ENCODE measurements around the gene VEGFA.

Gene VEGFA

GRCh38 chr6:43824703-43825064, 54.7 kb downstream of the VEGFA start:
- TF ChIP-seq SUZ12 (IDR thresholded peaks at IDR 0.05; ENCODE audit: extremely low read depth, insufficient read depth, insufficient read length) (no peak), ZNF274 (IDR thresholded peaks at IDR 0.05; ENCODE audit: low read depth, low read length) (no peak), YY1 (IDR thresholded peaks at IDR 0.05; ENCODE audit: insufficient read depth, insufficient read length) (no peak)

GRCh38 chr6:43825187-43826115, 55.4 kb downstream of the VEGFA start:
- H3K4me3 ChIP-seq (ENCODE audit: insufficient read length, low read depth) = no peak overlapping the region
- H3K9ac ChIP-seq (ENCODE audit: insufficient read length, low read depth) = peak overlapping the region; percentile 42
- H3K36me3 ChIP-seq (ENCODE audit: insufficient read depth, insufficient read length, low read length) = no peaks in the 10 kb centered on the region
- H3K4me1 ChIP-seq (ENCODE audit: insufficient read depth, insufficient read length) = peaks cover 6% of the 10 kb centered on the region
- H3K9me3 ChIP-seq (ENCODE audit: insufficient read depth, low read length) = no peaks in the 10 kb centered on the region
- DNase-seq (ENCODE audit: low read depth, low spot score) = no peak
- no peaks in the 10 kb centered on the region for H3K27me3 ChIP-seq (ENCODE audit: insufficient read depth, insufficient read length)
- TF ChIP-seq SUZ12 (IDR thresholded peaks at IDR 0.05; ENCODE audit: extremely low read depth, insufficient read depth, insufficient read length) (no peak), YY1 (IDR thresholded peaks at IDR 0.05; ENCODE audit: insufficient read depth, insufficient read length) (no peak), ZNF274 (IDR thresholded peaks at IDR 0.05; ENCODE audit: low read depth, low read length) (no peak)

More at GRCh38 chr6:43824703-43825064, 54.7 kb downstream of the VEGFA start:
- Histone ChIP-seq H3K27me3 (ENCODE audit: insufficient read depth, insufficient read length) (no peaks in the 10 kb centered on the region), H3K4me1 (ENCODE audit: insufficient read depth, insufficient read length) (peaks cover 6% of the 10 kb centered on the region), H3K36me3 (ENCODE audit: insufficient read depth, insufficient read length, low read length) (no peaks in the 10 kb centered on the region), H3K4me3 (ENCODE audit: insufficient read length, low read depth) (no peak overlapping the region), H3K9ac (ENCODE audit: insufficient read length, low read depth) (no peak overlapping the region), H3K9me3 (ENCODE audit: insufficient read depth, low read length) (no peaks in the 10 kb centered on the region)
- no peak for DNase-seq (ENCODE audit: low read depth, low spot score)

DNA sequence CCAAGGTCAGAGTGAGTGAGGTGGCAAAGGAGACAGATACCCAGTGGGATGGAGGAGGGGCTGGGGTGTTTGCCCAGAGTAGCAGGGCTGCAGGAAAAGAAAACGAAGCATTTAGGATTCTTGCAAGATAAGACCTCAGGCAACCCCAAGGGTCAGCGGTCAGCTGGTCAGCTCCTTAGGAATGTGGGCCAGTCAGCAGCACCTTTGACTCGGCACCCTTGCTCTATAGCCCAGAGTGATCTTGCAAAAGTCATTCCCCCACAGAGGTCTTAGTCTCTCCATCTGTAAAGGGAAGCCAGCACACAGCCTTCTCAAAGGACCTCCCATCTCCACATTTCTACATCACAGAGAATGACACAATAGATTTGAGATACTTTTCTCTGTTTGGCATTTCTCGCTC, 56.7 kb downstream of the VEGFA start:
- H3K4me3 ChIP-seq (ENCODE audit: insufficient read length, low read depth) = no peak overlapping the region
- no peaks in the 10 kb centered on the region for H3K36me3 ChIP-seq (ENCODE audit: insufficient read depth, insufficient read length, low read length)
- no peak for DNase-seq (ENCODE audit: low read depth, low spot score)
- H3K4me1 ChIP-seq (ENCODE audit: insufficient read depth, insufficient read length) = peaks cover 6% of the 10 kb centered on the region
- no peak overlapping the region for H3K9ac ChIP-seq (ENCODE audit: insufficient read length, low read depth)
- no peaks in the 10 kb centered on the region for H3K27me3 ChIP-seq (ENCODE audit: insufficient read depth, insufficient read length)
- H3K9me3 ChIP-seq (ENCODE audit: insufficient read depth, low read length) = no peaks in the 10 kb centered on the region
- TF ChIP-seq SUZ12 (IDR thresholded peaks at IDR 0.05; ENCODE audit: extremely low read depth, insufficient read depth, insufficient read length) = no peak
- no peak for TF ChIP-seq ZNF274 (IDR thresholded peaks at IDR 0.05; ENCODE audit: low read depth, low read length)
- no peak for TF ChIP-seq YY1 (IDR thresholded peaks at IDR 0.05; ENCODE audit: insufficient read depth, insufficient read length)

- TF ChIP-seq ZNF274 (IDR thresholded peaks at IDR 0.05; ENCODE audit: low read depth, low read length) = no peak
- no peak for TF ChIP-seq SUZ12 (IDR thresholded peaks at IDR 0.05; ENCODE audit: extremely low read depth, insufficient read depth, insufficient read length)
- no peak for TF ChIP-seq YY1 (IDR thresholded peaks at IDR 0.05; ENCODE audit: insufficient read depth, insufficient read length)
Observed at GRCh38 chr6:43827898-43828297, 57.9 kb downstream of the VEGFA start.

DNA sequence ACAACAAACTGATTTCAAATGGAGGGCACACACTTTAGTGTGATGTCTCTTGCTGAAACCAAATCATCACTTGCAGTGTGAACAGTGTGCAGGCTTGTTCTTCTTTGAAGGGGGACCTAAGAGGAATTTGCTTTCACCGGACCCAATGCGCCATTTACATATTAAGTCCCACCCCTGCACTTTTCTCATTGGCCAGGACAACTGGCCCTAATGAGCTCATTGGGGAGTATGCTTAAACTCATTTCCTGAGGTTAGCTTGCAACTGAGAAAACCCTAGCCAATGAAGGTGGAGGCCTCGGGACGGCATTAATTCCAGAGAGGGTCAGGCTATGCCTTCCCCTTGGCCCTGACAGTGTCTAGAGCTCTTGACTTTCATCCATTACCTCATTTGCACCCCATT, 58.7 kb downstream of the VEGFA start:
- DNase-seq (ENCODE audit: low read depth, low spot score) = no peak
- no peak for TF ChIP-seq SUZ12 (IDR thresholded peaks at IDR 0.05; ENCODE audit: extremely low read depth, insufficient read depth, insufficient read length)
- TF ChIP-seq ZNF274 (IDR thresholded peaks at IDR 0.05; ENCODE audit: low read depth, low read length) = no peak
- no peak for TF ChIP-seq YY1 (IDR thresholded peaks at IDR 0.05; ENCODE audit: insufficient read depth, insufficient read length)
- H3K4me1 ChIP-seq (ENCODE audit: insufficient read depth, insufficient read length) = peaks cover 6% of the 10 kb centered on the region

More at GRCh38 chr6:43827898-43828297, 57.9 kb downstream of the VEGFA start:
- H3K4me1 ChIP-seq (ENCODE audit: insufficient read depth, insufficient read length) = peaks cover 6% of the 10 kb centered on the region
- no peak for DNase-seq (ENCODE audit: low read depth, low spot score)
- H3K36me3 ChIP-seq (ENCODE audit: insufficient read depth, insufficient read length, low read length) = no peaks in the 10 kb centered on the region
- no peaks in the 10 kb centered on the region for H3K27me3 ChIP-seq (ENCODE audit: insufficient read depth, insufficient read length)
- no peaks in the 10 kb centered on the region for H3K9me3 ChIP-seq (ENCODE audit: insufficient read depth, low read length)
- no peak overlapping the region for H3K9ac ChIP-seq (ENCODE audit: insufficient read length, low read depth)
- no peak overlapping the region for H3K4me3 ChIP-seq (ENCODE audit: insufficient read length, low read depth)

DNA sequence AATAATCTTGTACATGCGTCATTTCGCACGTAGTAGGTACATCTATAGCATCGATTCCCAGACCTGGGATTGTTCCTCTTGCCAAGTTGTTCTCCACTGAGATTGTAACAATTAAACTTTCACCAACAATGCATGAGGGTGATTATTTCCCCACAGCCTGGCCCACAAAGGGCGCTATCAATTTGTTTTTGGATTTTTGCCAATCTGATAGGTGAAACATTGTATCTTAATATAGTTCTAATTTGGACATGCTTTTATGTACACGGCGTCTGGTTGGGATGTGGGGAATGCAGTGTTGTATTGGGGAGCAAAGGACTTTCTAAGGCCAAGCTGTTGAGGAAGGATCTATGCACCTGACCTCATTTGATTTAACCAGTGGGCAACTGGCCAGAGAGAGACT, 59.5 kb downstream of the VEGFA start:
- no peak for DNase-seq (ENCODE audit: low read depth, low spot score)
- Histone ChIP-seq H3K27me3 (ENCODE audit: insufficient read depth, insufficient read length) (no peaks in the 10 kb centered on the region), H3K9ac (ENCODE audit: insufficient read length, low read depth) (no peak overlapping the region), H3K4me1 (ENCODE audit: insufficient read depth, insufficient read length) (peaks cover 6% of the 10 kb centered on the region), H3K9me3 (ENCODE audit: insufficient read depth, low read length) (no peaks in the 10 kb centered on the region), H3K4me3 (ENCODE audit: insufficient read length, low read depth) (no peak overlapping the region), H3K36me3 (ENCODE audit: insufficient read depth, insufficient read length, low read length) (no peaks in the 10 kb centered on the region)
- TF ChIP-seq SUZ12 (IDR thresholded peaks at IDR 0.05; ENCODE audit: extremely low read depth, insufficient read depth, insufficient read length) = no peak
- TF ChIP-seq YY1 (IDR thresholded peaks at IDR 0.05; ENCODE audit: insufficient read depth, insufficient read length) = no peak
- no peak for TF ChIP-seq ZNF274 (IDR thresholded peaks at IDR 0.05; ENCODE audit: low read depth, low read length)

More for the DNA sequence above, 58.7 kb downstream of the VEGFA start:
- H3K9ac ChIP-seq (ENCODE audit: insufficient read length, low read depth) = no peak overlapping the region
- no peaks in the 10 kb centered on the region for H3K9me3 ChIP-seq (ENCODE audit: insufficient read depth, low read length)
- no peaks in the 10 kb centered on the region for H3K36me3 ChIP-seq (ENCODE audit: insufficient read depth, insufficient read length, low read length)
- H3K27me3 ChIP-seq (ENCODE audit: insufficient read depth, insufficient read length) = no peaks in the 10 kb centered on the region
- H3K4me3 ChIP-seq (ENCODE audit: insufficient read length, low read depth) = no peak overlapping the region

DNA sequence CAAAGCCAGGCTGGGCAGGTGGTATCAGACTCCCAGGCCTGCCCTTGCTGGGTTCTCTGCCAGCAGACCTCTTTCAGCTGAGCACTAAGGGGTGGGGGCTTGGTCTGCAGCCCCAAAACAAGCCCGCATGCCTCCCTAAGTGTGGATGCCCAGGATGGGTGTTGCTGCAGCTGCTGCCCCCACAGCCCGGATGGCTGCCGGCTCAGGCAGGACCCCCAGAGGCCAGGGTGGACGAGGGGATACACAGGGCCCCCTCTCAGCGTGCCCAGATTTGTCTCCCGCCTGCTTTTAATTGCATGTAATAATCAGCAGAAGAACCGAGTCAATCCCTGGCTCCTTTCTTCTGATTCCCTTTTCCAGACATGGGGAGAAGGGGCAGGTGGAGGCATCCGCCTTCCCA, 60.8 kb downstream of the VEGFA start:
- TF ChIP-seq YY1 (IDR thresholded peaks at IDR 0.05; ENCODE audit: insufficient read depth, insufficient read length) = no peak
- TF ChIP-seq SUZ12 (IDR thresholded peaks at IDR 0.05; ENCODE audit: extremely low read depth, insufficient read depth, insufficient read length) = no peak
- no peak for TF ChIP-seq ZNF274 (IDR thresholded peaks at IDR 0.05; ENCODE audit: low read depth, low read length)
- H3K4me3 ChIP-seq (ENCODE audit: insufficient read length, low read depth) = no peak overlapping the region
- H3K4me1 ChIP-seq (ENCODE audit: insufficient read depth, insufficient read length) = no peaks in the 10 kb centered on the region
- no peaks in the 10 kb centered on the region for H3K36me3 ChIP-seq (ENCODE audit: insufficient read depth, insufficient read length, low read length)
- H3K9ac ChIP-seq (ENCODE audit: insufficient read length, low read depth) = no peak overlapping the region
- no peaks in the 10 kb centered on the region for H3K27me3 ChIP-seq (ENCODE audit: insufficient read depth, insufficient read length)
- no peaks in the 10 kb centered on the region for H3K9me3 ChIP-seq (ENCODE audit: insufficient read depth, low read length)
- no peak for DNase-seq (ENCODE audit: low read depth, low spot score)

All from NT2/D1 (cell line).